Naive thymus-derived CD8-positive, alpha-beta T cell (primary cell): Measurements from ENCODE around the gene XYLT2. TPM values are rescaled to one million over a fixed set of nuclear protein-coding genes. Genes with fewer than 3 reads are reported as not detected.

Experiments used
- polyA plus RNA-seq, 3 donors: library from polyadenylated mRNA; unstranded; fragments of 300-500 nt; fragmentation: Illumina TruSeq; gene quantifications; one replicate each; pipeline ENCODE4 v1.2.3, GENCODE V29; 2021
- total RNA-seq, 8 experiments: library from RNA in 2 of 8; stranded (reverse) in 2 of 8; gene quantifications; one replicate each; pipeline ENCODE4 v1.2.3 and lab custom pipeline; 2021 to 2026

The XYLT2 gene
- total and polyA plus RNA-seq, 5 experiments from 2014 or later, result 6.9 to 42.5 (median 16.8) TPM

Other genes with a start within 250 kb of the XYLT2 start
- gene SAMD14, start 216.0 kb upstream of the XYLT2 start, total RNA-seq, result under 1 TPM in 1 of 2 experiments, not detected in 1; 0.30 TPM
- not detected for gene SAMD14, start 216.0 kb upstream of the XYLT2 start, polyA plus RNA-seq
- gene PPP1R9B, start 195.4 kb upstream of the XYLT2 start, total RNA-seq, result 10 to 100 TPM; 82.8 to 83.6 TPM
- gene PPP1R9B, start 195.4 kb upstream of the XYLT2 start, polyA plus RNA-seq, result under 1 TPM; 0.29 to 0.84 (median 0.67) TPM
- not detected for gene SGCA, start 180.1 kb upstream of the XYLT2 start, total RNA-seq
- under 1 TPM in 1 of 3 donors, not detected in 2; 0.71 TPM for gene SGCA, start 180.1 kb upstream of the XYLT2 start, polyA plus RNA-seq
- under 1 TPM; 0.44 to 0.83 TPM for gene COL1A1, start 144.5 kb upstream of the XYLT2 start, total RNA-seq
- not detected for gene COL1A1, start 144.5 kb upstream of the XYLT2 start, polyA plus RNA-seq
- gene TMEM92, start 71.7 kb upstream of the XYLT2 start, total RNA-seq, result not detected
- not detected for gene TMEM92, start 71.7 kb upstream of the XYLT2 start, polyA plus RNA-seq
- 10 to 100 TPM; 28.0 to 30.0 TPM for gene MRPL27, start 27.1 kb downstream of the XYLT2 start, total RNA-seq
- 10 to 100 TPM; 28.7 to 60.6 (median 45.7) TPM for gene MRPL27, start 27.1 kb downstream of the XYLT2 start, polyA plus RNA-seq
- 1 to 10 TPM; 1.9 to 2.7 TPM for gene EME1, start 27.1 kb downstream of the XYLT2 start, total RNA-seq
- gene EME1, start 27.1 kb downstream of the XYLT2 start, polyA plus RNA-seq, result under 1 TPM in 1 of 3 donors, not detected in 2; 0.38 TPM
- 10 to 100 TPM; 25.7 to 27.7 TPM for gene LRRC59, start 51.4 kb downstream of the XYLT2 start, total RNA-seq
- 10 to 100 TPM; 12.8 to 14.1 (median 13.8) TPM for gene LRRC59, start 51.4 kb downstream of the XYLT2 start, polyA plus RNA-seq
- 10 to 100 TPM; 22.4 to 25.9 TPM for gene ACSF2, start 80.1 kb downstream of the XYLT2 start, total RNA-seq
- gene ACSF2, start 80.1 kb downstream of the XYLT2 start, polyA plus RNA-seq, result 1 to 10 TPM; 1.2 to 2.3 (median 2.1) TPM
- gene CHAD, start 122.8 kb downstream of the XYLT2 start, total RNA-seq, result not detected
- gene CHAD, start 122.8 kb downstream of the XYLT2 start, polyA plus RNA-seq, result not detected
- gene RSAD1, start 132.7 kb downstream of the XYLT2 start, total RNA-seq, result 10 to 100 TPM; 88.2 to 90.6 TPM
- gene RSAD1, start 132.7 kb downstream of the XYLT2 start, polyA plus RNA-seq, result 10 to 100 TPM; 61.3 to 78.8 (median 64.2) TPM
- 1 to 10 TPM; 1.3 to 2.6 TPM for gene MYCBPAP, start 162.3 kb downstream of the XYLT2 start, total RNA-seq
- 1 to 10 TPM in 1 of 3 donors, under 1 TPM in 1, not detected in 1; 0.80 to 1.3 TPM for gene MYCBPAP, start 162.3 kb downstream of the XYLT2 start, polyA plus RNA-seq
- not detected for gene EPN3, start 186.6 kb downstream of the XYLT2 start, total RNA-seq
- not detected for gene EPN3, start 186.6 kb downstream of the XYLT2 start, polyA plus RNA-seq
- 10 to 100 TPM; 33.2 to 39.8 TPM for gene SPATA20, start 201.0 kb downstream of the XYLT2 start, total RNA-seq
- gene SPATA20, start 201.0 kb downstream of the XYLT2 start, polyA plus RNA-seq, result 1 to 10 TPM; 6.9 to 8.9 (median 7.5) TPM
- under 1 TPM in 1 of 2 experiments, not detected in 1; 0.05 TPM for gene CACNA1G, start 214.6 kb downstream of the XYLT2 start, total RNA-seq
- gene CACNA1G, start 214.6 kb downstream of the XYLT2 start, polyA plus RNA-seq, result not detected